GM12801 (cell line): ENCODE measurements around the gene SHISA9.

Experiments
- CTCF ChIP-seq: IDR thresholded peaks from one replicate; pipeline ENCODE4 v1.5.1; 2011; ENCODE audit warnings: control low read depth; ENCODE audit not compliant: insufficient read length; ENCODE audit errors: extremely low read depth

Gene SHISA9

GRCh38 chr16:12930881-12931280 lies 29.5 kb downstream of the SHISA9 start:
- no peak for TF ChIP-seq CTCF

- no peak for TF ChIP-seq CTCF
Measured at GRCh38 chr16:12936391-12936790, 35.0 kb downstream of the SHISA9 start.

- TF ChIP-seq CTCF: no peak
Measured at GRCh38 chr16:12941896-12942295, 40.5 kb downstream of the SHISA9 start.

GRCh38 chr16:12942861-12943260 lies 41.5 kb downstream of the SHISA9 start:
- no peak for TF ChIP-seq CTCF

- no peak for TF ChIP-seq CTCF
Measured at GRCh38 chr16:12944300-12944699, 42.9 kb downstream of the SHISA9 start.

- no peak for TF ChIP-seq CTCF
Measured at GRCh38 chr16:12951392-12951791, 50.0 kb downstream of the SHISA9 start.

GRCh38 chr16:12951976-12952375 lies 50.6 kb downstream of the SHISA9 start:
- no peak for TF ChIP-seq CTCF

- TF ChIP-seq CTCF: no peak
Measured at GRCh38 chr16:12958366-12958765, 57.0 kb downstream of the SHISA9 start.
